Measurements from ENCODE around the gene CEP57L1. TPM values are rescaled to one million over a fixed set of nuclear protein-coding genes. Genes with fewer than 3 reads are reported as not detected.
"Not testable (repeated sequence)": the region's sequence is repeated elsewhere in the genome, so short reads cannot be mapped to it uniquely, and the experiment has no call there.

The CEP57L1 gene
- total and polyA plus RNA-seq, 2 experiments from 2014 or later = 17.1 to 20.2 TPM

DNA sequence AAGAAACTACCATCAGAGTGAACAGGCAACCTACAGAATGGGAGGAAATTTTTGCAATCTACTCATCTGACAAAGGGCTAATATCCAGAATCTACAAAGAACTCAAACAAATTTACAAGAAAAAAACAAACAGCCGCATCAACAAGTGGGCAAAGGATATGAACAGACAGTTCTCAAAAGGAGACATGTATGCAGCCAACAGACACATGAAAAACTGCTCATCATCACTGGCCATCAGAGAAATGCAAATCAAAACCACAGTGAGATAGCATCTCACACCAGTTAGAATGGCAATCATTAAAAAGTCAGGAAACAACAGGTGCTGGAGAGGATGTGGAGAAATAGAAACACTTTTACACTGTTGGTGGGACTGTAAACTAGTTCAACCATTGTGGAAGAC, 40.3 kb downstream of the CEP57L1 start:
- not testable (repeated sequence) for H4K20me1 ChIP-seq (replicated peaks; ENCODE audit: insufficient read depth); H3K36me3 Mint-ChIP-seq (ENCODE audit: low read depth); H3K4me3 ChIP-seq; H3K27me3 Mint-ChIP-seq (ENCODE audit: insufficient read depth, low read depth, poor library complexity); H3K36me3 ChIP-seq (ENCODE audit: insufficient read depth); H3K4me3 Mint-ChIP-seq; H3K4me1 Mint-ChIP-seq; H3K4me2 ChIP-seq; H3K27ac Mint-ChIP-seq; H3K27me3 ChIP-seq (ENCODE audit: insufficient read depth); DNase-seq (ENCODE audit: low spot score); H3K79me2 ChIP-seq (replicated peaks; ENCODE audit: insufficient read depth); H3K4me1 ChIP-seq (ENCODE audit: insufficient read depth); H3K9me2 ChIP-seq (ENCODE audit: insufficient read depth); H3F3A ChIP-seq (replicated peaks; ENCODE audit: low read depth); H3K27ac ChIP-seq (ENCODE audit: low read depth); H2AFZ ChIP-seq; H3K9me3 Mint-ChIP-seq; ATAC-seq

DNA sequence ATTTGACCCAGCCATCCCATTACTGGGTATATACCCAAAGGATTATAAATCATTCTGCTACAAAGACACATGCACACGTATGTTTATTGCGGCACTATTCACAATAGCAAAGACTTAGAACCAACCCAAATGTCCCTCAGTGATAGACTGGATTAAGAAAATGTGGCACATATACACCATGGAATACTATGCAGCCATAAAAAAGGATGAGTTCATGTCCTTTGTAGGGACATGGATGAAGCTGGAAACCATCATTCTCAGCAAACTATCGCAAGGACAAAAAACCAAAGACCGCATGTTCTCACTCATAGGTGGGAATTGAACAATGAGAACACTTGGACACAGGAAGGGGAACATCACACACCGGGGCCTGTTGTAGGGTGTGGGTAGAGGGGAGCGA, 40.7 kb downstream of the CEP57L1 start:
- H3K36me3 ChIP-seq (ENCODE audit: insufficient read depth); H3K4me1 Mint-ChIP-seq; H3K4me3 Mint-ChIP-seq; DNase-seq (ENCODE audit: low spot score); H3K27me3 ChIP-seq (ENCODE audit: insufficient read depth); H2AFZ ChIP-seq; H3K4me1 ChIP-seq (ENCODE audit: insufficient read depth); H4K20me1 ChIP-seq (replicated peaks; ENCODE audit: insufficient read depth); H3K27me3 Mint-ChIP-seq (ENCODE audit: insufficient read depth, low read depth, poor library complexity); H3K27ac Mint-ChIP-seq; H3K4me2 ChIP-seq; H3K9me3 Mint-ChIP-seq; H3F3A ChIP-seq (replicated peaks; ENCODE audit: low read depth); ATAC-seq; H3K4me3 ChIP-seq; H3K27ac ChIP-seq (ENCODE audit: low read depth); H3K79me2 ChIP-seq (replicated peaks; ENCODE audit: insufficient read depth); H3K9me2 ChIP-seq (ENCODE audit: insufficient read depth): not testable (repeated sequence)
- peaks cover 10% of the 10 kb centered on the region; the same call in 2 of the 3 replicates for H3K36me3 Mint-ChIP-seq (ENCODE audit: low read depth)

- H3K4me1 Mint-ChIP-seq; H3K4me1 ChIP-seq (ENCODE audit: insufficient read depth); H3F3A ChIP-seq (replicated peaks; ENCODE audit: low read depth); H3K27ac ChIP-seq (ENCODE audit: low read depth); H3K27me3 Mint-ChIP-seq (ENCODE audit: insufficient read depth, low read depth, poor library complexity); H4K20me1 ChIP-seq (replicated peaks; ENCODE audit: insufficient read depth); H3K27ac Mint-ChIP-seq; H2AFZ ChIP-seq; DNase-seq (ENCODE audit: low spot score); H3K4me3 ChIP-seq; H3K9me2 ChIP-seq (ENCODE audit: insufficient read depth); H3K4me3 Mint-ChIP-seq; ATAC-seq; H3K36me3 ChIP-seq (ENCODE audit: insufficient read depth); H3K4me2 ChIP-seq; H3K9me3 Mint-ChIP-seq; H3K79me2 ChIP-seq (replicated peaks; ENCODE audit: insufficient read depth); H3K27me3 ChIP-seq (ENCODE audit: insufficient read depth): not testable (repeated sequence)
- H3K36me3 Mint-ChIP-seq (ENCODE audit: low read depth) = peaks cover 12% of the 10 kb centered on the region; the same call in 2 of the 3 replicates
Observed at GRCh38 chr6:109136530-109136929, 41.2 kb downstream of the CEP57L1 start.

DNA sequence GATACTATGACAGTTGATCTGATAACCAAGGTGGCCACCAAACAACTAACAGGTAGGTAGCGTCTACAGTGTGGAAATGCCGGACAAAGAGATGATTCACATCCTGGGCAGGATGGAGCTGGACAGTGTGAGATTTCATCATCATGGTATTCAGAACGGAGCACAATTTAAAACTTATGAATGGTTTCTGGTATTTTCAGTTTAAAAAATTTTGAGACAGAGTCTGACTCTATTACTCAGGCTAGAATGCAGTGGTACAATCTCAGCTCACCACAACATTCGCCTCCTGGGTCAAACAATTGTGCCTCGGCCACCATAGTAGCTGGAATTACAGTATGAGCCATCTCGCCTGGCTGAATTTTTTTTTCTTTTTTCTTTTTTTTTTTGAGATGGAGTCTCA, 43.8 kb downstream of the CEP57L1 start:
- Histone ChIP-seq H3K27me3 (ENCODE audit: insufficient read depth) (no peaks in the 10 kb centered on the region), H3K9me2 (ENCODE audit: insufficient read depth) (0 out of 2 replicates have a peak, but pooled peaks cover 3% of the 10 kb centered on the region), H3K36me3 (ENCODE audit: insufficient read depth) (no peaks in the 10 kb centered on the region), H3K79me2 (replicated peaks; ENCODE audit: insufficient read depth) (no peaks in the 10 kb centered on the region), H3K4me1 (ENCODE audit: insufficient read depth) (no peaks in the 10 kb centered on the region), H2AFZ (no peak overlapping the region), H4K20me1 (replicated peaks; ENCODE audit: insufficient read depth) (no peaks in the 10 kb centered on the region), H3K27ac (ENCODE audit: low read depth) (no peak overlapping the region), H3K4me2 (no peak overlapping the region), H3K4me3 (no peak overlapping the region), H3F3A (replicated peaks; ENCODE audit: low read depth) (no peaks in the 10 kb centered on the region)
- DNase-seq (ENCODE audit: low spot score) = no peak
- Mint-ChIP-seq H3K27me3 (ENCODE audit: insufficient read depth, low read depth, poor library complexity) (no peaks in the 10 kb centered on the region), H3K4me3 (no peak overlapping the region), H3K9me3 (peaks cover 9% of the 10 kb centered on the region), H3K27ac (no peak overlapping the region), H3K36me3 (ENCODE audit: low read depth) (peaks cover 10% of the 10 kb centered on the region; the same call in 2 of the 3 replicates), H3K4me1 (no peaks in the 10 kb centered on the region; the same call in 2 of the 3 replicates)
- TF ChIP-seq ETS1 (IDR thresholded peaks at IDR 0.05) (no peak), CREB1 (CRISPR knock-in tag; IDR thresholded peaks at IDR 0.05; ENCODE audit: low read depth) (no peak), JUNB (IDR thresholded peaks at IDR 0.05; ENCODE audit: unreplicated experiment) (no peak), ZNF331 (CRISPR knock-in tag; IDR thresholded peaks at IDR 0.05; ENCODE audit: low read depth) (no peak)
- TF ChIP-seq, protein P1, sequence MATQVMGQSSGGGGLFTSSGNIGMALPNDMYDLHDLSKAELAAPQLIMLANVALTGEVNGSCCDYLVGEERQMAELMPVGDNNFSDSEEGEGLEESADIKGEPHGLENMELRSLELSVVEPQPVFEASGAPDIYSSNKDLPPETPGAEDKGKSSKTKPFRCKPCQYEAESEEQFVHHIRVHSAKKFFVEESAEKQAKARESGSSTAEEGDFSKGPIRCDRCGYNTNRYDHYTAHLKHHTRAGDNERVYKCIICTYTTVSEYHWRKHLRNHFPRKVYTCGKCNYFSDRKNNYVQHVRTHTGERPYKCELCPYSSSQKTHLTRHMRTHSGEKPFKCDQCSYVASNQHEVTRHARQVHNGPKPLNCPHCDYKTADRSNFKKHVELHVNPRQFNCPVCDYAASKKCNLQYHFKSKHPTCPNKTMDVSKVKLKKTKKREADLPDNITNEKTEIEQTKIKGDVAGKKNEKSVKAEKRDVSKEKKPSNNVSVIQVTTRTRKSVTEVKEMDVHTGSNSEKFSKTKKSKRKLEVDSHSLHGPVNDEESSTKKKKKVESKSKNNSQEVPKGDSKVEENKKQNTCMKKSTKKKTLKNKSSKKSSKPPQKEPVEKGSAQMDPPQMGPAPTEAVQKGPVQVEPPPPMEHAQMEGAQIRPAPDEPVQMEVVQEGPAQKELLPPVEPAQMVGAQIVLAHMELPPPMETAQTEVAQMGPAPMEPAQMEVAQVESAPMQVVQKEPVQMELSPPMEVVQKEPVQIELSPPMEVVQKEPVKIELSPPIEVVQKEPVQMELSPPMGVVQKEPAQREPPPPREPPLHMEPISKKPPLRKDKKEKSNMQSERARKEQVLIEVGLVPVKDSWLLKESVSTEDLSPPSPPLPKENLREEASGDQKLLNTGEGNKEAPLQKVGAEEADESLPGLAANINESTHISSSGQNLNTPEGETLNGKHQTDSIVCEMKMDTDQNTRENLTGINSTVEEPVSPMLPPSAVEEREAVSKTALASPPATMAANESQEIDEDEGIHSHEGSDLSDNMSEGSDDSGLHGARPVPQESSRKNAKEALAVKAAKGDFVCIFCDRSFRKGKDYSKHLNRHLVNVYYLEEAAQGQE (IDR thresholded peaks at IDR 0.05; ENCODE audit: unreplicated experiment) = no peak
- no peak for ATAC-seq

- not testable (repeated sequence) for H3K79me2 ChIP-seq (replicated peaks; ENCODE audit: insufficient read depth); H3K4me3 ChIP-seq; H2AFZ ChIP-seq; H3K9me2 ChIP-seq (ENCODE audit: insufficient read depth); H4K20me1 ChIP-seq (replicated peaks; ENCODE audit: insufficient read depth); H3F3A ChIP-seq (replicated peaks; ENCODE audit: low read depth); H3K4me2 ChIP-seq; H3K36me3 Mint-ChIP-seq (ENCODE audit: low read depth); H3K36me3 ChIP-seq (ENCODE audit: insufficient read depth); H3K4me1 ChIP-seq (ENCODE audit: insufficient read depth); H3K27ac ChIP-seq (ENCODE audit: low read depth); H3K27ac Mint-ChIP-seq; H3K4me1 Mint-ChIP-seq; H3K4me3 Mint-ChIP-seq; ATAC-seq; DNase-seq (ENCODE audit: low spot score); H3K9me3 Mint-ChIP-seq; H3K27me3 ChIP-seq (ENCODE audit: insufficient read depth); H3K27me3 Mint-ChIP-seq (ENCODE audit: insufficient read depth, low read depth, poor library complexity)
Observed at GRCh38 chr6:109142067-109142466, 46.8 kb downstream of the CEP57L1 start.

Data from GM23338 (cell line).